ENCODE data around the gene CAPRIN1. TPM values are rescaled to one million over a fixed set of nuclear protein-coding genes. Genes with fewer than 3 reads are reported as not detected.

Gene CAPRIN1
- polyA plus RNA-seq, 1 of the 3 experiments (the other 2 are of a cell fraction) = 67.1 TPM

DNA sequence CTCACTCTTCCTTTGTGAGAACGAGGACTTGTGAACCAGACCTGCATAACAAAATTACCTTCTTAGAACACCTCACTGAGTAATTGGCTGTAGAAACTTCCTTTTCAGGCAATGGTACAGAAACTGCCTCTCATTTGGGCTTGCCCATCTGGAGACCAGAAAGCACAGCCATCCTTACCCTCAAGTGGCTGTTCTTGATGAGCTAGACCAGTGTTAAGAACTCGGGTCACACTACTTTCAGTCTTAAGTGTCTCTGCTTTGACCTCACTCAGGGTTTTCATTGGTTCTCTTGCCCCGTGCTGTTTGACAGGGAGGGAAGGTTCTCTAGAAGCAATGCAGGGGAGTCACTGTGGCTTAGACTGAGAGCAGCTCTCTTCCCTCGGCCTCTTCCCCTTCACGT lies 83.2 kb downstream of the CAPRIN1 start:
- no peaks in the 10 kb centered on the region for H3K27me3 ChIP-seq (ENCODE audit: insufficient read depth)
- no peak overlapping the region for H3K4me3 ChIP-seq (ENCODE audit: low read depth in 2 of 2, low read length in 1 of 2)
- H3K36me3 ChIP-seq (replicated peaks in 1 of 2; ENCODE audit: control insufficient read depth in 1 of 2, insufficient read depth in 2 of 2, low read length in 1 of 2) = peaks cover 32 to 86% of the 10 kb centered on the region in 2 experiments
- H3K27ac ChIP-seq (ENCODE audit: low read depth in 2 of 2, low read length in 1 of 2) = no peak overlapping the region
- no peak overlapping the region for H2AFZ ChIP-seq (ENCODE audit: low read depth)
- no peaks in the 10 kb centered on the region for H4K20me1 ChIP-seq (ENCODE audit: insufficient read depth)
- no peaks in the 10 kb centered on the region for H3K9me3 ChIP-seq
- H3K9ac ChIP-seq = no peak overlapping the region
- H3K4me2 ChIP-seq = no peak overlapping the region
- no peaks in the 10 kb centered on the region for H3F3A ChIP-seq (replicated peaks; ENCODE audit: insufficient read depth)
- no peak for TF ChIP-seq POLR2AphosphoS5 (IDR thresholded peaks at IDR 0.05; ENCODE audit: low read depth, low read length)
- TF ChIP-seq FOSL2 (IDR thresholded peaks at IDR 0.05; ENCODE audit: borderline replicate concordance, low read depth) = no peak
- TF ChIP-seq, protein P1, sequence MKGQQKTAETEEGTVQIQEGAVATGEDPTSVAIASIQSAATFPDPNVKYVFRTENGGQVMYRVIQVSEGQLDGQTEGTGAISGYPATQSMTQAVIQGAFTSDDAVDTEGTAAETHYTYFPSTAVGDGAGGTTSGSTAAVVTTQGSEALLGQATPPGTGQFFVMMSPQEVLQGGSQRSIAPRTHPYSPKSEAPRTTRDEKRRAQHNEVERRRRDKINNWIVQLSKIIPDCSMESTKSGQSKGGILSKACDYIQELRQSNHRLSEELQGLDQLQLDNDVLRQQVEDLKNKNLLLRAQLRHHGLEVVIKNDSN (IDR thresholded peaks at IDR 0.05; ENCODE audit: borderline replicate concordance, low read depth) = no peak
- no peak for TF ChIP-seq GATA2 (CRISPR knock-in tag; IDR thresholded peaks at IDR 0.05)
- TF ChIP-seq MXI1 (IDR thresholded peaks at IDR 0.05; ENCODE audit: low read depth, low read length) = no peak
- TF ChIP-seq CHD2 (IDR thresholded peaks at IDR 0.05; ENCODE audit: low read length, partially characterized antibody) = no peak
- TF ChIP-seq, protein P2, sequence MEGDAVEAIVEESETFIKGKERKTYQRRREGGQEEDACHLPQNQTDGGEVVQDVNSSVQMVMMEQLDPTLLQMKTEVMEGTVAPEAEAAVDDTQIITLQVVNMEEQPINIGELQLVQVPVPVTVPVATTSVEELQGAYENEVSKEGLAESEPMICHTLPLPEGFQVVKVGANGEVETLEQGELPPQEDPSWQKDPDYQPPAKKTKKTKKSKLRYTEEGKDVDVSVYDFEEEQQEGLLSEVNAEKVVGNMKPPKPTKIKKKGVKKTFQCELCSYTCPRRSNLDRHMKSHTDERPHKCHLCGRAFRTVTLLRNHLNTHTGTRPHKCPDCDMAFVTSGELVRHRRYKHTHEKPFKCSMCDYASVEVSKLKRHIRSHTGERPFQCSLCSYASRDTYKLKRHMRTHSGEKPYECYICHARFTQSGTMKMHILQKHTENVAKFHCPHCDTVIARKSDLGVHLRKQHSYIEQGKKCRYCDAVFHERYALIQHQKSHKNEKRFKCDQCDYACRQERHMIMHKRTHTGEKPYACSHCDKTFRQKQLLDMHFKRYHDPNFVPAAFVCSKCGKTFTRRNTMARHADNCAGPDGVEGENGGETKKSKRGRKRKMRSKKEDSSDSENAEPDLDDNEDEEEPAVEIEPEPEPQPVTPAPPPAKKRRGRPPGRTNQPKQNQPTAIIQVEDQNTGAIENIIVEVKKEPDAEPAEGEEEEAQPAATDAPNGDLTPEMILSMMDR (IDR thresholded peaks at IDR 0.05) = no peak
- TF ChIP-seq, protein P3, sequence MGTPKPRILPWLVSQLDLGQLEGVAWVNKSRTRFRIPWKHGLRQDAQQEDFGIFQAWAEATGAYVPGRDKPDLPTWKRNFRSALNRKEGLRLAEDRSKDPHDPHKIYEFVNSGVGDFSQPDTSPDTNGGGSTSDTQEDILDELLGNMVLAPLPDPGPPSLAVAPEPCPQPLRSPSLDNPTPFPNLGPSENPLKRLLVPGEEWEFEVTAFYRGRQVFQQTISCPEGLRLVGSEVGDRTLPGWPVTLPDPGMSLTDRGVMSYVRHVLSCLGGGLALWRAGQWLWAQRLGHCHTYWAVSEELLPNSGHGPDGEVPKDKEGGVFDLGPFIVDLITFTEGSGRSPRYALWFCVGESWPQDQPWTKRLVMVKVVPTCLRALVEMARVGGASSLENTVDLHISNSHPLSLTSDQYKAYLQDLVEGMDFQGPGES (IDR thresholded peaks at IDR 0.05; ENCODE audit: low read depth, low read length) = no peak
- no peak for TF ChIP-seq EZH2phosphoT487 (IDR thresholded peaks at IDR 0.05; ENCODE audit: borderline replicate concordance, low read depth)
- TF ChIP-seq, protein P4, sequence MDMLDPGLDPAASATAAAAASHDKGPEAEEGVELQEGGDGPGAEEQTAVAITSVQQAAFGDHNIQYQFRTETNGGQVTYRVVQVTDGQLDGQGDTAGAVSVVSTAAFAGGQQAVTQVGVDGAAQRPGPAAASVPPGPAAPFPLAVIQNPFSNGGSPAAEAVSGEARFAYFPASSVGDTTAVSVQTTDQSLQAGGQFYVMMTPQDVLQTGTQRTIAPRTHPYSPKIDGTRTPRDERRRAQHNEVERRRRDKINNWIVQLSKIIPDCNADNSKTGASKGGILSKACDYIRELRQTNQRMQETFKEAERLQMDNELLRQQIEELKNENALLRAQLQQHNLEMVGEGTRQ (IDR thresholded peaks at IDR 0.05; ENCODE audit: borderline replicate concordance, low read depth, low read length) = no peak
- no peak for TF ChIP-seq SIN3A (IDR thresholded peaks at IDR 0.05; ENCODE audit: borderline replicate concordance, low read depth, low read length)
- no peak for TF ChIP-seq ELF1 (IDR thresholded peaks at IDR 0.05)
- TF ChIP-seq, protein P5, sequence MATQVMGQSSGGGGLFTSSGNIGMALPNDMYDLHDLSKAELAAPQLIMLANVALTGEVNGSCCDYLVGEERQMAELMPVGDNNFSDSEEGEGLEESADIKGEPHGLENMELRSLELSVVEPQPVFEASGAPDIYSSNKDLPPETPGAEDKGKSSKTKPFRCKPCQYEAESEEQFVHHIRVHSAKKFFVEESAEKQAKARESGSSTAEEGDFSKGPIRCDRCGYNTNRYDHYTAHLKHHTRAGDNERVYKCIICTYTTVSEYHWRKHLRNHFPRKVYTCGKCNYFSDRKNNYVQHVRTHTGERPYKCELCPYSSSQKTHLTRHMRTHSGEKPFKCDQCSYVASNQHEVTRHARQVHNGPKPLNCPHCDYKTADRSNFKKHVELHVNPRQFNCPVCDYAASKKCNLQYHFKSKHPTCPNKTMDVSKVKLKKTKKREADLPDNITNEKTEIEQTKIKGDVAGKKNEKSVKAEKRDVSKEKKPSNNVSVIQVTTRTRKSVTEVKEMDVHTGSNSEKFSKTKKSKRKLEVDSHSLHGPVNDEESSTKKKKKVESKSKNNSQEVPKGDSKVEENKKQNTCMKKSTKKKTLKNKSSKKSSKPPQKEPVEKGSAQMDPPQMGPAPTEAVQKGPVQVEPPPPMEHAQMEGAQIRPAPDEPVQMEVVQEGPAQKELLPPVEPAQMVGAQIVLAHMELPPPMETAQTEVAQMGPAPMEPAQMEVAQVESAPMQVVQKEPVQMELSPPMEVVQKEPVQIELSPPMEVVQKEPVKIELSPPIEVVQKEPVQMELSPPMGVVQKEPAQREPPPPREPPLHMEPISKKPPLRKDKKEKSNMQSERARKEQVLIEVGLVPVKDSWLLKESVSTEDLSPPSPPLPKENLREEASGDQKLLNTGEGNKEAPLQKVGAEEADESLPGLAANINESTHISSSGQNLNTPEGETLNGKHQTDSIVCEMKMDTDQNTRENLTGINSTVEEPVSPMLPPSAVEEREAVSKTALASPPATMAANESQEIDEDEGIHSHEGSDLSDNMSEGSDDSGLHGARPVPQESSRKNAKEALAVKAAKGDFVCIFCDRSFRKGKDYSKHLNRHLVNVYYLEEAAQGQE (IDR thresholded peaks at IDR 0.05; ENCODE audit: low read depth, low read length) = no peak
- TF ChIP-seq, protein P6, sequence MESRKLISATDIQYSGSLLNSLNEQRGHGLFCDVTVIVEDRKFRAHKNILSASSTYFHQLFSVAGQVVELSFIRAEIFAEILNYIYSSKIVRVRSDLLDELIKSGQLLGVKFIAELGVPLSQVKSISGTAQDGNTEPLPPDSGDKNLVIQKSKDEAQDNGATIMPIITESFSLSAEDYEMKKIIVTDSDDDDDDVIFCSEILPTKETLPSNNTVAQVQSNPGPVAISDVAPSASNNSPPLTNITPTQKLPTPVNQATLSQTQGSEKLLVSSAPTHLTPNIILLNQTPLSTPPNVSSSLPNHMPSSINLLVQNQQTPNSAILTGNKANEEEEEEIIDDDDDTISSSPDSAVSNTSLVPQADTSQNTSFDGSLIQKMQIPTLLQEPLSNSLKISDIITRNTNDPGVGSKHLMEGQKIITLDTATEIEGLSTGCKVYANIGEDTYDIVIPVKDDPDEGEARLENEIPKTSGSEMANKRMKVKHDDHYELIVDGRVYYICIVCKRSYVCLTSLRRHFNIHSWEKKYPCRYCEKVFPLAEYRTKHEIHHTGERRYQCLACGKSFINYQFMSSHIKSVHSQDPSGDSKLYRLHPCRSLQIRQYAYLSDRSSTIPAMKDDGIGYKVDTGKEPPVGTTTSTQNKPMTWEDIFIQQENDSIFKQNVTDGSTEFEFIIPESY (IDR thresholded peaks at IDR 0.05; ENCODE audit: borderline replicate concordance, low read depth) = no peak
- TF ChIP-seq TAF1 (IDR thresholded peaks at IDR 0.05; ENCODE audit: borderline replicate concordance, low read depth, low read length) = no peak
- no peak for TF ChIP-seq JUND (IDR thresholded peaks at IDR 0.05)
- TF ChIP-seq, protein P7, sequence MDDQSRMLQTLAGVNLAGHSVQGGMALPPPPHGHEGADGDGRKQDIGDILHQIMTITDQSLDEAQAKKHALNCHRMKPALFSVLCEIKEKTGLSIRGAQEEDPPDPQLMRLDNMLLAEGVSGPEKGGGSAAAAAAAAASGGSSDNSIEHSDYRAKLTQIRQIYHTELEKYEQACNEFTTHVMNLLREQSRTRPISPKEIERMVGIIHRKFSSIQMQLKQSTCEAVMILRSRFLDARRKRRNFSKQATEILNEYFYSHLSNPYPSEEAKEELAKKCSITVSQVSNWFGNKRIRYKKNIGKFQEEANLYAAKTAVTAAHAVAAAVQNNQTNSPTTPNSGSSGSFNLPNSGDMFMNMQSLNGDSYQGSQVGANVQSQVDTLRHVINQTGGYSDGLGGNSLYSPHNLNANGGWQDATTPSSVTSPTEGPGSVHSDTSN (IDR thresholded peaks at IDR 0.05) = no peak
- TF ChIP-seq FOXJ3 (CRISPR knock-in tag; IDR thresholded peaks at IDR 0.05) = no peak
- TF ChIP-seq NFIC (IDR thresholded peaks at IDR 0.05; ENCODE audit: borderline replicate concordance) = no peak
- ChIA-PET POLR2A (no interaction called here), CTCF (interaction anchor here (0.7 to 3.1 kb wide), 3 partner anchors 12 to 40 kb away, joined by 3 to 10 read pairs (median 3); no protein-coding TSS in a partner anchor)
- H3K79me2 ChIP-seq (ENCODE audit: insufficient read depth) = no peaks in the 10 kb centered on the region
- H3K9me2 ChIP-seq = no peaks in the 10 kb centered on the region
- WGBS (ENCODE audit: low lambda C conversion rate) = 96% methylated on average over 4 of the region's 5 CpGs
- H3K4me1 ChIP-seq (ENCODE audit: control insufficient read depth in 1 of 2, insufficient read depth in 2 of 2, low read depth in 1 of 2, low read length in 1 of 2) = no peaks in the 10 kb centered on the region
- DNase-seq = no peak
